NCI-H345 treated with DMSO at 0.1 percent for 48 hours (cell line): ENCODE measurements around the gene BCO1.
A peak's percentile ranks its signal among the peaks of the same experiment; 100 is the strongest.

ENCODE experiments used
- DNase-seq: peaks from one replicate; lab custom pipeline; 2025; ENCODE audit not compliant: unreplicated experiment; lab: John Stamatoyannopoulos, UW

The BCO1 gene

GRCh38 chr16:81275064-81275532 lies 36.6 kb downstream of the BCO1 start:
- DNase-seq: no peak

DNA sequence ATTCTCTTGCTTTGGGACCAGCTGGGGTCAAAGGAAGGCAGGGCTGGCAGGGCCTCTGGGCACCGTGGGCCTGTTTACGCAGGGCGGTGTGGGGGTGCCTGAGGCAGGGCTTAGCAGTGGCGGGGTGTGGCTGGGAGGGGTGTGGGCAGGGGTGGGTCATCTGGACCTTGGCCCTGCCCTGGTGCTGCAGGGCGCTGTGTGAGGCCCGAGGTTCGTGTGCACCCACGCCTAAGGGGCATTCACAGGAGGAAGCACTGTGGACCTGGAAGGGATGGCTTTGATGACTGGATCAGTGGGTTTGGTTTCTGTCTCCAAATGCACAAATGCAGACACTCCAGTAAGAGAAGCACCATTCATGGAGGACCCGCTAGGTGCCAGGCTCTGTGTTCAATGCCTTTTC lies 37.3 kb downstream of the BCO1 start:
- DNase-seq: no peak

DNA sequence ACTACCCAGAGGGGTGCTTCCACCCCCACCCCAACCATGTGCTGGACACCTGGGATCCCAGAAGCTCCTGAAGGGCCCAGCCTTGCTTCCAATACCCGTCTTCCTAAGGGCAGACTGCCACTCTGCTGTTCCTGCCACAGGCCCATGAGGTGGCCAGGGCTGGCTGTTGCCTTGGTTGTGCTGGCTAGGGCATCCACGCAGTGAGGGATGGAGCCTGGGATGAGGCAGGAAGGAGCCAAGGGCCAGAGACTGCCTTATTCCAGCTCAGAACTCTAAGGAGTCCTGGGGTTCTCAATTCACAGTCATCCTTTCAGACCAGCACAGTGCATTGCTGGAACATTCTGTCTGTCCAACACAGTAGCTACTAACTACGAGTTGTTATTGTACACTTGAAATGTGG lies 37.8 kb downstream of the BCO1 start:
- no peak for DNase-seq

DNA sequence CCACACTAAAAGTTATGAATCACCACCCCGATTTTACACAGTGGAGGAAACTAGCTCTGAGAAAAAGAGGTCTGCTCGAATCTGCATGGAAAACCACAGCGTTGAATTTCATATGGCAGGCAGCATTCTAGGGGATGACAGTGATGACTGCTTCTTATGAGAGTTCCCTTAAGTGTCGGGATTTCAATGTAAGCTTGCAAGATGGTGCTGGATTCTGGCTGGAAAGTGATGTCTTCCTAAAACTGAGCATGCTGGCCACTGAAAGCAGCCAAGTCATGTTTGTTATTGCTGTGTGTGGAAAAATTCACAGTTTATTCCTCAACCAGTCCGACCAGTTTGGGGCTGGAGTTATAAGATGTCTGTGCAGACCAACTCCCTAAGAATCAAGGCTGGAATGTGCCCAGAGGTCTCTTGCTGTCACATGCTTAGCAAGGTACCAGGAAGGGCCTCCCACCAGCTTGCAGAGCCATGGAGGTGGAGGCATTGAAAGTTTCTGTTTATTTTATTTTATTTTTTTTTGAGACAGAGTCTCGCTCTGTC lies 39.1 kb downstream of the BCO1 start:
- no peak for DNase-seq

GRCh38 chr16:81278526-81278925 lies 40.0 kb downstream of the BCO1 start:
- DNase-seq: no peak

GRCh38 chr16:81279392-81279791 lies 40.9 kb downstream of the BCO1 start:
- DNase-seq: no peak

DNA sequence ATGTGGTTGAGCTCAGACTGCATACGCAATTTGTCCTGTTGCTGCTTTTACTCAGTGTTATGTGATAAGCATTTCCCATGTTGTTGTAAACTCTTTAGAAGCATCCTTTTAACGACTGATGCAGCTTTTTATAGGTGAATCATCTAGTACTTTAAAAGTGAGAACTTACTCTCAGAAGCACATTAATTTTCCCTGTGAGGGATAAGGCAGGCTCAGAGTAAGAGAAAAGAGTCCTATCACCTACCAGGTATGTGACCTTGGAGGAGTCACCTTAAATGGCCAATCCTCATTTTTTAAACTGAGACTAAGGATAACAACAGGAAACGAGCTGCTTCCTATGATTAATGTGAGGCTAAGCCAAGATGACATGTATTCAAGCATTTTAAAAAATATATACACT lies 41.9 kb downstream of the BCO1 start:
- no peak for DNase-seq

- no peak for DNase-seq
These were observed 44.6 kb downstream of the BCO1 start for GRCh38 chr16:81283044-81283443.

- no peak for DNase-seq
These were observed 46.6 kb downstream of the BCO1 start for GRCh38 chr16:81284995-81285600.

GRCh38 chr16:81286190-81286589 lies 47.7 kb downstream of the BCO1 start:
- no peak for DNase-seq

GRCh38 chr16:81291117-81291516 lies 52.6 kb downstream of the BCO1 start:
- no peak for DNase-seq

DNA sequence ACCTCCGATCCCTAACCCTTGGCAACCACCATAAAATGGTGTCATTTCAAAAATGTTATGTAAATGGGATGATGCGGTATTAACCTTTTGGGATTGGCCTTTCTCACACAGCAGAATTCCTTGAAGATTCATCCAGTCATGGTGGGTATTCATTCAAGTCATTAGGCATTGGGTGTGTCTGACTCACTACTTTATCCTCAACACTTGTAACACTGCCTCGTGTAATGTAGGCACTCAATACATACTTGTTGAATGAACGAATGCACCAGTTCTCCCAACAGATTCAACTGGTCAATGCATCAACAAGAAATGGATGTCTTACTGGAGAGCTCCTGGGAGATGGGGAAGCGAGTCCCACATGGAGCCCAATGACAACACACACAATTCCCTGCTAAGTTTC lies 54.4 kb downstream of the BCO1 start:
- DNase-seq: no peak

DNA sequence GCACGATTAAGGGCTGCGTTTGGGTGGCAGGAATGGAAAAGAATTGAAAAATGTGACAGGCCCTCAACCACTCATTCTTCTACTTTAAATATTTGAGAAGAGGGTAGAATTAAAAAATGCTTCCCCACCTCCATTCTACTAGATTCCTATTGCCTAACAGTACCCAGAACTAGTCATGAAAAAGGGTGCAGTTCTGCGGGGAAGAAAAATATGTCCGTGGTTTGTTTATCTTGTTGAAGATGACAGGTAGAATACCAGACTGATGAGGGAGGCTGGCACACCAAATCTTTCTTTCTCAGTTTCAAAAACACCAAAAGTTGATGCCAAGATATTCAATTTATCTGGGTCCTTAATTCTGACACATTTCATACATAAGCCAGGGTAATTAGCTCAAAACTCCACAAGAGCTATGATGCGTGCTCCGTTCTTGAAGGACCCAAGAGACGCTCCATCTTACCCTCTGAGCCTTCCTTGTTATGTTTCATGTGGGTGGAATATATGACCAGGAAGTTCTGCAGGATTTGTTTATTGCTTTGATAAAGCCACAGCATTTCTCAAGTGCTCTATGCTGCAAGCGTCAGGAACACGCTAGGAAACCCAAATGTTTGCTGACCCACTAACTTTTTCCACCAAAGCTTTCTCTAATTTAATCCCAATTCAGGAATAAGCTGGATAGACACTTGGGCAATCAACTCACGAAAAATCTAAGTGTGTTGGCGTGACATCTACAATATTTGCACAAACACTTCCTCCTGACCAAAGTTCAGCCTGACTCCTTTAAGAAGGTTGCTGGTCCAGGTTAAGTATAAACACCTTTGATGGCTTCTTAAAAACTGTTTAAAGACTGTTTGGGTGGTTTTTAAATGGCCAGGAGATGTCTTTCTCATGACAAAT lies 55.7 kb downstream of the BCO1 start:
- DNase-seq: no peak

DNA sequence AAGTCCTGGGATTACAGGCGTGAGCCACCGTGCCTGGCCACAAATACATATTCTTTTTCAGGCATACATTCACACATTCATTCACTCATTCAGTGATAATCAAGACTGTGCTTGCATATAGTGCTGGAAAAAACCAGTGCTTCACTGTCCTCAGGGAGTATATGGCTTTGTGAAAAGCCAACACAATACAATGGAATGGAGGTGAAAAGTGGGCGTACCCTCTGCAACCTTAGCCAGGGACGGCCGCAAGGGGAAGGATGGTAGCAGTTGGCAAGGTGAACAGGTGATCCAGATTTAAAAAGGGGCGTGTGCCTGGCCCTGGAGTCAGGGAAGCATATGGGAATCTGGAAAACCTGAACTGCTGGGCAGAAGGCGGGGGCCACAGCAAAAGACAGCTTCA lies 58.1 kb downstream of the BCO1 start:
- DNase-seq: no peak

DNA sequence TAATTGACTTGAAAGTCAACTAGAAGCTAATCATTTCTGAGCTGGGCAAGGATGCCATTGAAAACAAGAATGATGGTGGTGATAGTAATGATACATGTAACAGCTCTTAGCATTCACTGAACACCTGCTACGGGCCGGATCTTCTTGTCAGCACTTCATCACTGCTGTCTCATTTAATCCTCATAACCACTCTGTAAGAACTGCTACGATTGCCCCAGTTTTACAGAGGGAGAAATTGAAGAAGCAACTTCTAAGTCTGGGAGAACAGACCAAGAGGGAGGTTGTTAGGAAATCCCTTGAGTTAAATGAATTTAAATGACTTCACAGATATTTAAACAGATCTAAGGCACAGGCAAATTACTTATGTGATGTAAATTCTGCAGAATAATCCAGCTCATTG lies 69.3 kb downstream of the BCO1 start:
- no peak for DNase-seq

GRCh38 chr16:81310045-81310644 lies 71.7 kb downstream of the BCO1 start:
- DNase-seq: no peak

DNA sequence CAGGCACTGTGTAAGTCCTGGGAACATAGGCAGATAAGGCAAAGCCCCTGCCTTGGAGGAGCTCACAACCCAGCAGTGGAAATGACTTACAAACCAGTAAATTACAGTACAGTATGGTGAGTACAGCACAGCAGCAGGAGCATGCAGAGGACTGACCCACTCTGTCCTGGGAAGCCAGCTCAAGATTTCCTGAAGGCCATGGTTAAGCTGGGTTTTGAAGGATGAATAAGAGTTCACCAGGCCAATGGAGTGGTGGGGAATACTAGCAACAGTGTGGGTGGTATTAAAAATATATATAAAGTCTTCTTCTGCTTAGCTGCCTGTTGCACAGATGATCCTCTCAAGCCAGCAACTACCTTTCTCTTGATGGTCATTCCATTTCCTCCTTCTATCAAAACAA lies 73.3 kb downstream of the BCO1 start:
- no peak for DNase-seq

- no peak for DNase-seq
These were observed 75.5 kb downstream of the BCO1 start for GRCh38 chr16:81313701-81314602.

DNA sequence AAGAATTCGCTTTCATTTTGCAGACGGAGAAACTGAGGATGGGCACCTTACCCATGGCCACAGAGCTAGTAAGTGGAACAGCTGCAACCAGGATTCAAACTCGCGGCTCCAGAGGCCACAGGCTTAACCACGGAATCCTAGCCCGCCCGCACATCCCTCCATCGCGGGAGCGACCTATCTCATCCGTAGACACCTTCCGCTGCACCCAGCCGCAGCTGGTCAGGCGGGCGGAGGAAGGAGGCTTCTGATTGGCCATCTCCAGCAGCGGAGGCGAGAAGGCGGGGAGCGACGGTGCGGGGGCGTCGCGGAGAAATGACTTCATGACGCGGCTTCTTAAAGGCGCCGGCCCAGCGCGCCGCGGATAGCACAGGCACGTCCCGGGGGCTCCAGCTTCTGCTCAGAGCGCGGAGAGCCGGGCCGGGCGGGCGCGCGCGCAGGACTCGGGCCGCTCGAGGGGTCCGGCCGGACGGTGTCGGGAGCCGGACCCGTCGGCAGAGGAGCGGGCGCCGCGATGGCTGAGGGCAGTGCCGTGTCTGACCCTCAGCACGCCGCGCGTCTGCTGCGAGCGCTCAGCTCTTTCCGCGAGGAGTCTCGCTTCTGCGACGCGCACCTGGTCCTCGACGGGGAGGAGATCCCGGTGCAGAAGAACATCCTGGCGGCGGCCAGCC lies 76.2 kb downstream of the BCO1 start, which contains the start of gene GAN:
GAN (plus strand) TSS at position 360 of the 668 bp plus-strand sequence; CDS start at position 512, 152 bp downstream.
- DNase-seq: peak; percentile 85
